Hypothalamus (tissue), 51 donors: ENCODE data around the gene SLX4IP.

Experiments used
- DNase-seq, 51 donors: peaks; one replicate each; lab custom pipeline; 2025; lab: John Stamatoyannopoulos, UW

Gene SLX4IP

GRCh38 chr20:10427060-10427692 is 7.9 kb upstream of the SLX4IP start:
- peak in 24 of 51 donors; percentile 3 to 68 (median 26) for DNase-seq

DNA sequence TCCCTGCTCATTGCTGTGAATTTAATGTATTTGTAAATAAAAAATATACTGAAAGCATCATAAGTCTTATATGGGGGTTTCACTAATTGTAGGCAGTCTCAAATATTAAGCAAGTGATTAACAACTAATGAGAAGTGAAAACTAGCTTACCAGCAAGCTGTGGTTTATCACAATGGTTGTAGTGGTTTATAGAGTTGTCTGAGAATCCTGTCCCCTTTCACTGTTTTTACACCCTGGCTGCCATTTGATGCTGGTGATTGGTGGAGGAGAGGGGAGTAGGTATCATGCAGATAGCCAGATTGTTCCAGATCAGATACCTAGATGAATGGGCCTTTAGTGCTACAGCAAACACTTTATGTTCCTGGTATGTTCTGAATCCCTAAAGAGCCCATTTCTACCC is 7.1 kb upstream of the SLX4IP start:
- no peak for DNase-seq

DNA sequence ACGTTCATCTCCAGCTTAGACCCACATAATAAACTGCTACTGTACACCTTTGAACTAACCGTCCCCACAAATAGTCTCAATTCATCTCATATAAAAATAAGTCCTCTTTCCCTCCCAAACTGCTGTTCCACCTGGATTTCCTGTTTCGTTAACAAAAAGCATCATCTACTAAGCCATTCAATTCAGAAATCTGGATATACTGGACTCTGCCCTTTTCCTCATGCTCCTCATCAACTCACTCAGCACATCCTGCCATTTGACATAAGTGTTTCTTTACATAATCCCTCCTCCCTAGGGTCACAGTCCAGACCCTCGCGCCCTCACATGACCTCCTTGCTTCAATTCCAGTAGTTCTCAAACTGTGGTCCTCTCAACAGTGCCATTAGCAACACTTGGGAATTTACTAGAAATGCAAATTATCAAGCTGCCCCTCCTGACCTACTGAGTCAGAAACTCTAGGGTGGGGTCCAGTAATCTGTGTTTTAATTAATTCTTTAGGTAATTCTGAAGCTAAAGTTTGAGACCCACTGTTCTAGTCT is 5.6 kb upstream of the SLX4IP start:
- DNase-seq = no peak

DNA sequence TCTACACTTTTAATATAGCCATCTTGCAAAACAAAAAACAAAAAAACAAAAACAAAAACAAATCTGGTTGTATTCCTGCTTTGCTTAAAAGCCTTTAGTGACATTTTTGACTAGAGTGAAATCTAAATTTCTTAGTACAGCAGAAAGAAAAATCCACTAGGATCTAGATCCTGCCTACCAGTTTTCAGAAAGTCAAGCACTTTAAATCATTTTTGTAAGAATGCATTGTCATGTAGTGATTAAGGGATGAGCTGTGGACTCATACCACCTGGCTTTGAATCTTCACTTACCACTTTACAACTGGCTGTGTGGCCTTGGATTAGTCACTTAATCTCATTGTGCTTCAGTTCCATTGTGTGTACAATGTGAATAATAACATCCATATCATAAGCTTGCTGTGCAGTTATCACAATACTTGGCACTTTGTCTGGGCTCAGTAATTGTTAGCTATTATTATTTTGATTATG is 5.1 kb upstream of the SLX4IP start:
- DNase-seq = no peak

GRCh38 chr20:10430704-10431103 is 4.4 kb upstream of the SLX4IP start:
- DNase-seq = no peak

DNA sequence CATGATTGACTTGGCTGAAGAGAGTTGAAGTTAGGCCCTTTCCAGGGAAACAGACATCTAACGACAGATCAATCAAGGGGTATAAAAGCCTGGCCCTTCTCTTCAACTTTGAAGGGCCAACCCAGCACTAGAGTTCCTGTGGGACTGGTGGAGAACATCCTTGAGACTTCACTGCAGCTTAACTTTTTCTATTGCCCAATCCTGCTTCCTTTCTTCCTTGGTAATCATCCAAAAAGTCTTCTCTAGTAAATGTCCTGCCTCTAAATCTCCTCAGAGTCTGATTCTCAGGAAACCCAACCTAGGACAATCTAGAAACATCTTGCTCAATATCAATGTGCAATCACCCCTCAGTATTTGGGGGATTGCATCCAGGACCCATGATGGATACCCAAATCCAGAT is 3.0 kb upstream of the SLX4IP start:
- no peak for DNase-seq

DNA sequence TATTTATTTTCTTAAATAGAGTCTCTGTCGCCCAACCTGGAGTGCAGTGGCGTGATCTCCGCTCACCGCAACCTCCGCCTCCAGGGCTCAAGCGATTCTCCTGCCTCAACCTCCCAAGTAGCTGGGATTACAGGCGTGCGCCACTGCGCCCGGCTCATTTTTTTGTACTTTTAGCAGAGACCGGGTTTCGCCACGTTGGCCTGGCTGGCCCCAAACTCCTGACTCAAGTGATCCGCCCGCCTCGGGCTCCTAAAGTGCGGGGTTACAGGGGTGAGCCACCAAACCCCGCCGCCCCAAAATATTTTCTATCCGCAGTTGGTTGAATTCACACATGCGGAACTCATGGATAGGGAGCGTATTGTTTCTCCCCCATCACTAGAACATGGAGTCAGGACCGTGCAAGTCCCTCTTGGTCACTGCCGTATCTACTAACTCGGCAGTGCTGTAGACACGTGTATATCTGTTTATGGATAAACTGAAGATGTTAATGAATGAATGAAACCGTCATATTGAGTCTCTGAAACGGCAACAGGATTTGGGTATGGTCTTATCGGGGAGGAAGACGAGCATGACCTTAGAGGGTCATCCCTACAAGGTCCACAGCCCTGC is 2.0 kb upstream of the SLX4IP start:
- no peak for DNase-seq

- peak in 50 of 51 donors; percentile 51 to 98 (median 76) for DNase-seq
Measured at GRCh38 chr20:10433623-10434466, 1.3 kb upstream of the SLX4IP start, which contains the start of gene MKKS. Gene MKKS, minus strand, starts transcription at chr20:10434222. Its CDS starts 20,708 bp downstream, at chr20:10413514.

DNA sequence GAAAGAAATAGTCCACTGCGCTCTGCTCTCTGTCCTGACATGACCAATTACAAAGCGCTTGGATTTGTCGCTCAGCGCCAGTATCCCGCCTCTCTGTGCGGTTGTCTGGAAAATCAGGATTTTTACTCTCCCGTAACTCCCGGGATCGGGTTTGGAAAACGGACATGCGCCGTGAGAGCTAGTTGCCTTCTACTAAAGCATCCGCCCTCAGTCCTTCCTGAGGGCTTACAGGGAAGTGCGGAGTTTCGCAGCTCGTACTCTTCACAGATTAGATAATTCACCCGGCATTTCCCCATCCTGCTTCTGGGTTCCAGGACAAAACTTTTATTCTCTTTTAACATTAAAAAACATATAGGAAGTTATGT is 656 bp upstream of the SLX4IP start:
- peak; percentile 34 to 98 (median 87) for DNase-seq

- no peak for DNase-seq
Measured at GRCh38 chr20:10436053-10436699, 1.1 kb downstream of the SLX4IP start.

- DNase-seq = no peak
Measured at GRCh38 chr20:10438217-10438616, 3.1 kb downstream of the SLX4IP start.

- no peak for DNase-seq
Measured at GRCh38 chr20:10443936-10444335, 8.8 kb downstream of the SLX4IP start.

DNA sequence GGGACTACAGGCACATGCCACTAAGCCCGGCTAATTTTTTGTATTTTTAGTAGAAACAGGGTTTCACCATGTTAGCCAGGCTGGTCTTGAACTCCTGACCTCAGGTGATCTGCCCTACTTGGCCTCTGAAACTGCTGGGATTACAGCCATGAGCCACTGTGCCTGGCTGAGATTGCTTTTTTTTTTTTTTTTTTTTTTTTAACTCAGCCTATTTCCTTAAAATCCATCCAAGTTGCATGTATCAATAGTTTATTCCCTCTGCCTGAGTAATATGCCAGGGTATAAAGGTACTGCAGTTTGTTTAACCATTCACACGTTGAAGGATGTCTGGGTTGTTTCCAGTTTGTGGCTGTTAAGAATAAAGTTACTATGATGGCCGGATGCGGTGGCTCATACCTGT is 10.7 kb downstream of the SLX4IP start:
- no peak for DNase-seq

DNA sequence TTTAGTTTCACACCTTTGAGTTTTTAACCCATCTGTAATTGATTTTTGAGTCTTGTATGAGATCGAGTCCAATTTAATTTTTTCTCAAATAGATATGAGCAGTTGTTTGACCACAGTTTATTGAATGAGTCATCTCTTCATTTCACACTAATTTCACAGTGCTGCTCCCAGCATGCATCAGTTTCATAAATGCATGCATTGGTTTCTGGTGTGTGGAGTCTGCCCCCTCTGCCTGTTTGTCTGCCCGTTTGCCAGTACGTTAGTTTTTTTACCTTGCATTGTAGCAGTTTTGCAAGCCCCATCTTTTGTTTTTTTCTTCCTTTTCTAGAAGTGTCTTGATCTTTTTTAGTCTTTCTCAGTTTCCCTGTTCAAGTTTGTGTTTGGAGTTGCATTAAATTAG is 11.9 kb downstream of the SLX4IP start:
- DNase-seq = peak in 1 of 51 donors; percentile 7

DNA sequence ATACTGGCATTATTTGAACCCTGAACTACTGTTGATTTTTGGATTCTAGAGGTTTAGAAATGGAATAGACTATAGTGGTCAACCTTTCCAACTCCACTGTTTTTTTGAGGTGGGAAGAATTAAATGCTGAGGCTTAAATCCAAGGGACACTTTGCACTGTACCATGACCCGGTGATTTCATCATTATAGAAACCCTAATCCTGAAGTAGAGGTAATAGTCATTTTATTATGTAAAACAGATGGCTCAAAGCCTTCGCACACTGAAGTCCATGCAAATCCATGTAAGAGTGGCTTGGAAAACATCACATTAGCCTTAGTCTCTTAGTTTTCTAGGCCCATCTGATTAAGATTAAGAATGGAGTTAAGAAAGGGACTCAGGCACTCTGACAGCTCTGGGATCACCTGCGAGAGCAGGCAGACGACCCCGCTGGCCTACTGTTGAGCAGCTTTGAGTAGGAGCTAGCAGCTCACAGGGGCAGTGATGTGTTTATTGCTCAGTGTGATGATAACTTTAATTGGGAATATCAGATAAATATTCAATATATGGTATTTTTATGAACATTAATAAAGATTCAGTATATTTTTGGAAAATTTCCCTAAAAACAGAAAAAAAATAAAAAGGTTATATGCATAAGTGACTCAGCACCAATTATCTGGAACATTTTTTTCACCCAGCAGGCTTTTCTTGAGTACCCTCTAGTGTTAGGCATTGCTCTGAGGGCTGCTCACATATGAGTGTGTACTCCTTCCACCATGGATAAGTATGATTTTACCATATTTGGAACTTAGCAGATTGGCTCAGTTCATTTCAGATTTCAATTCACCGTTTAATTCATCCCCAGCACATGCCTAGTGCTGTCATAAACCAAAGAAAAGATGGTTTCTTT is 13.4 kb downstream of the SLX4IP start:
- no peak for DNase-seq

DNA sequence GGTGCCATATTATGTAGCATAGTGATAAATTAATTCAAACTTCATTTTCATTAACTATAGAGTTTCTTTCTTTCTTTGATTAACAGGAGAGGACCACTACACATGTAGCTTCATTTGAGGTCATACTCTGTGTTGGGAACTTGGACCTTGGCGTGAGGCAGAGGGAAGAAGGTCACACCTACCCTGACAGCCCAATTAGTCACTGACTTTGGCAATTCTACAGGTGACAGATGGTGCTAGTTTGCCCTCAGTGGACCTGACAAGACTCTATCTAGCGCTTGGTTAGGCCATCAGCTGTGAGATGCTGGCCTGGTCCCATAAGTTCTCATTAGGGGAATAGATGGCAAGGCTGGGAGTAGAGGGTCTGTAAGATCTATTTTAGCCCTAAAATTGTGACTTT is 14.2 kb downstream of the SLX4IP start:
- no peak for DNase-seq

DNA sequence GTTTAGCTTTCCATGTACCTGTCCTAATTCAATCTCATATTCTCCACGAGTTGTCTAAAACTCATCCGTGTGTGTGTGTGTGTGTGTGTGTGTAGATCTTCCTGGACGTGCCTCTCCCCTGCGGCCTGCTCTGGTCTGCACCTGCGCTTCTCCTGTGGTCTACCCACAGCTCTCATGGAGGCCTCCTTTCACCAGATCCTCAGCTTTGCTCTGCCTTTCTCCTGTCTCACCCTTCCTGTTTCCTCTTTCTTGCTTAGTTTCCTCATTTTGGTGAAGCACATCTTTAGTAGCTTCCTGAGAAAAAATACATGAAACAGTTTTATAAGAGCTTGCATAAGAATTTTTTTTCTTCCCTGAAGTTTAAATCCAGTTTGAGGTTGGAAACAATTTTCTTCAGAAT is 18.1 kb downstream of the SLX4IP start:
- no peak for DNase-seq

DNA sequence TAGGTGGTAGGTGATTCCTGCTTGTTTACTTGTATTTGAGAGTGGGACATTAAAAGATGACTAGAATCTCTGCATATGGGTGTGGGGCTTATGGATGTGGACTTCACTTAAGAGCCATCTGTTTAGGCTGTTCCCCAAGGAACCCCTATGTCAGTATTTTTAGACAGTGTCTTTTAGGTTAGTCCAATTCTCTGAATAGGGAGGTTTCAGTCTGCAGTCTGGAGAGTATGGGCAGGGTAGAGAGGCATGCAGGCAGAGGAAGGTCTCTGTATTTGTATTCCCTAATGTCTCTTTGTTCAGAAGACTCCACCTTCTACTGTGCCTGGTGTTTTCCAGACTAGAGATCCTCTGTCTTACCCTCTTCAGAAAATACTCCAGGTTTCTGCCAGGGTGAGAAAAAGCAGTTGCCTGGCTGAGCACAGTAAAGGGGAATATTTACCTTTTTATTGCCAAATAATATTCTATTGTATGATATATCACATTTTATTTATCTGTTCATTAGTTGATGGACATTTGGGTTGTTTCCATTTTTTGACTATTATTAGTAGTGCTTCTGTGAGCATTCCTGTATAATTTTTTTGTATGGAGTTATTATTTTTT is 19.1 kb downstream of the SLX4IP start:
- no peak for DNase-seq

- DNase-seq = no peak
Measured at GRCh38 chr20:10461495-10461894, 26.4 kb downstream of the SLX4IP start.
